SHP77 (cell line): ENCODE data around the gene XYLT1.

Experiments
- DNase-seq, 2 experiments: peaks; one replicate each; lab custom pipeline; 2025; lab: John Stamatoyannopoulos, UW

XYLT1 gene

DNA sequence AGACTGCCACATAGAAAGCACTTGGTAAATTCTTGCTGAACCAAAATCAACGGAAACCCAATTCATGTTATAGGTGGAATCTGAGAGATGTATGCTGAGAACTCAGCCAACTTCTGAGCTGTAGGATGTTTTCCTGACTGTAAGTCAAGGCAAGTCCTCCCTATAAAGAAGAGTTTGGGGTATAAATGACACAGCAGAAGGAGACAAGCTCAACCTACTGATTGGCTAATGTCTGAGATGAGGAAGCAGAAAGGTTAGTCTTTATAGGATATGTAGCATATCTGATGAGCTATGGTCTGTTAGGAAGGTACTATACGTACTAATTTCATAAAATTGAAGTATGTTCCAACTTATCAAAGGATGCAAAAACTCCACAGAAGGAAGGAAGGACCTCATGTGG lies 99.5 kb downstream of the XYLT1 start:
- no peak for DNase-seq

- no peak for DNase-seq
These were observed 100.0 kb downstream of the XYLT1 start for GRCh38 chr16:17370731-17371285.

DNA sequence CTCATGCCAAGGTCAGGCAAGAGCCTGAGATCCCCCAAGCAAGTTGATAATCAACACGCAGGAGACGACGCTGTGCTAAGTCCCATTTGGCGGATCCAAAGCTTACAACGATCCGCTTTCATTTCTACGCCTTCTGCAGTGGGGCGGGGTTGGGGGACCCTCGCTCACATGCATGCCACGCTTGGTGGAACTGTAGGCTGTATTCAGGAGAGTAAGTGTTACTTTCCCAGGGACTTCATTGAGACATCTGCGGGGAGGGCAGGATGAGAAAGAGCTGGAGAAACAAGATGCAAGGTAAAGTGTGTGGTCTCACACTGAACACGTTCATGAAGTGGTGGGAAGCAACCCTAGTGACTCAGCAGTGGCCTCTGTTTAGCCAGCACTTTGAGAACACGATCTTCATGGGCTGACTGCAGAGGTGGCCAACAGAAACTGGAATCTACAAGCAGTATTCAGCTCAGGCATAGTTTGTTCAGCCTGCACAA lies 100.5 kb downstream of the XYLT1 start:
- peak; percentile 11 to 32 for DNase-seq

- DNase-seq, result peak; percentile 26 to 44
These were observed 101.1 kb downstream of the XYLT1 start for GRCh38 chr16:17369421-17370222.

- no peak for DNase-seq
These were observed 101.8 kb downstream of the XYLT1 start for GRCh38 chr16:17368951-17369350.

- DNase-seq, result no peak
These were observed 102.3 kb downstream of the XYLT1 start for GRCh38 chr16:17368446-17368845.

DNA sequence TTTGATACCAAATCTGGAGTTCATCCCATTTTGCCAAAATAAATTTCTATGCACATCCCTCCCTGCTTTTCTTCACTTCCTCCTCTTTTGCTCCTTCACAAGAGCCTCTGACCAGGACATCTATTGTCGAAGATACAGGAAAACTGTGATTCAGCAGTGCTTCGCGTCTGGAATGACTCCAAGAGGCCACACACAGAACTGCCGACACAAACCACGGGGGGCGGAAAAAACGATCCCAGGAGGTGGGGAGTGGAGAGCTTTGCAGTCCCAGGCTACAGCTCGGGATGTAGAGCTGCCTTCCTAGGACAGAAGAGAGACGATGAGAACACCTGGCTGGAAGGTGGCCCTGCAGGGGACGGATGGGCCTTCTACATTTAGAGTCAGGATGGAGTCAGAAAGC lies 102.8 kb downstream of the XYLT1 start:
- DNase-seq, result no peak

DNA sequence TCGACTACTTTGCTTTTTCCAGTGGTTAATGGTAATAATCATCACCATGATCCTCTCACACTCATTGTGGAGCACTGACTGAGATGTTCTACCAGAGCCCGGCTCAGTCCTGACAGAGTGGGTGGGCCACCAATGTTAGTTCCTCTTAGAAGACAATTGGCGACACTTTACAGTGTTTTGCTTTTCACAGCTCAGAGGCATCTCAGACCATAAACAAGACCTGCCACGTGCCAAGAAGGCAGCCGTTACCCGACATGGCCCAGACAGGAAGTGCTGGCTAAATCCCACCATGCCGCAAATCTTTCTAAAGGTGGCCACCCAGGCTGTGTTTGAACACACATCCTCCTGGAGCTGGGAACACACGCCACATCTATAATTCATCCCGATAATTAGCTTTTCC lies 103.7 kb downstream of the XYLT1 start:
- no peak for DNase-seq

GRCh38 chr16:17366299-17366961 lies 104.3 kb downstream of the XYLT1 start:
- DNase-seq, result no peak

DNA sequence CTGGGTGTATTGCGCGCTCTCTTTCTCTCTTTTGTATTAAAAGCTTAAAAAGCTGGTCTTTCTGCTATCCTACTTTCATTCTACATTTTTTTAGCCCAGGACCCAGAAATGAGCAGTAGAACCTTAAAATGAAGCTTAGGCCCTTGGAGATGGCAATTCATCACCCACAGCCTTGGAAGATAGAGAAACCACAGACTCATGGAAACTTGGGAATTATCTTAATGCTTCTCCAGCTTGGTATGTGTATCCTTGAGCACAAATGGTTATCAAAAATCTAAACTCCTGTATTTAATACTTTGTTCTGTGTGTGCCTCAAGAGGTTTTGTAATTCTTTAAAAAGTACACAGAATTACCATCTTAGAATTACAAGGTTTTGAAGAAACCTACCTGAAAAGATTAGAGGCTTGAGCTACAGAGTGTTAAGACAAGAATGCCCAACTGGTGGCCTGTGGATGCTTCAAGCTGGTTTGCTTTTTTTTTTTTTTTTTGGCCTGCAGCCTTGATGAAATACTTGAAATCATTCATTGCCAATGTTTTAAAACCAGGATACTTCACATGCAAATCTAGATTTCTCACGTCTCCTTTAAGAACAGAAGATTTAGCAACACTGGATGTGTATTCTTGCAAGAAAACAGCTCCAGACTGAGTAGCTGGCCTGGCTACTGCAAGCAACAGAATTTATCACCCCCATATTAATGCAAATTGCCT lies 105.0 kb downstream of the XYLT1 start:
- no peak for DNase-seq

- DNase-seq, result no peak
These were observed 105.6 kb downstream of the XYLT1 start for GRCh38 chr16:17365211-17365541.

- DNase-seq, result no peak
These were observed 106.2 kb downstream of the XYLT1 start for GRCh38 chr16:17364319-17365210.

GRCh38 chr16:17362946-17363345 lies 107.8 kb downstream of the XYLT1 start:
- no peak for DNase-seq

DNA sequence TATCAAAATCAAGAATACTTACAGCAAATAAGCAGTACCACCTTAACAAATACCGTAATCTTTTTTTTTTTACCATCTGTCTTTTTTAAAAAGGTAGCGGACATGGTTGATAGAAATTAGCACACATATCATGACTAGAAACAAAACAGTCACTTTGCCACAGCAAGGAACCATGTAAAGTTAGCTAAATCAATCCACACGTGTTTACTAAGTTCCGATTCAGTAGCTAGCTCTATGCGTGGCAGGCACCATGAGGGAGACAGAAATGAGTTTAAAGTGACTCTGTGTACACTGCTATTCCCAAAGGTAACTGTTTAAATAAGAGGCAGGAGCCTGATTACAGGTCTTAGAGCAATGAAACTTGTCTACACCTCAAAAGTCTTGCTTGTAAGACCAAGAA lies 108.6 kb downstream of the XYLT1 start:
- DNase-seq, result no peak

DNA sequence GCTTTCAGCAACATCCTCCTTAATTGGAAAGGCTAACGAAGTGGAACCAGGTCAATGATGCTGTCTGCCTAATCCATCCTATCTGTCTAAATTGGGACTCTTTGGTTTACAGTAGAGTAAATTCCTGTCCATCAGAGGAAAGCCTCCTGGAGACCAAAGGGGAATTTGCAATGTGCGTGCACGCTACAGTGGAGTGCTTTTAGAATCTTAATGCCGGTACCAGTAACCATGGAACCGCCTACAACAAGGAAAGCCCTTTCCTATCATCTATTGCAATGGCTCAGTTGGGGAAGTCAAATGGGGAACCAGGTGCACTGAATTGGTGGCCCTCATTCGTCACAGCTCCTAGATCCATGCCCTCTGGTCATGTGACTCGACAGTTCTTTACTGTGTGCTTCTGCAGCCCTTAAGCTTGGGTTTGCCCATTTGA lies 110.1 kb downstream of the XYLT1 start:
- DNase-seq, result no peak

- DNase-seq, result no peak
These were observed 110.9 kb downstream of the XYLT1 start for GRCh38 chr16:17359788-17360390.

GRCh38 chr16:17358846-17359245 lies 111.9 kb downstream of the XYLT1 start:
- no peak for DNase-seq

GRCh38 chr16:17358355-17358754 lies 112.4 kb downstream of the XYLT1 start:
- no peak for DNase-seq

GRCh38 chr16:17357307-17358062 lies 113.3 kb downstream of the XYLT1 start:
- DNase-seq, result no peak

DNA sequence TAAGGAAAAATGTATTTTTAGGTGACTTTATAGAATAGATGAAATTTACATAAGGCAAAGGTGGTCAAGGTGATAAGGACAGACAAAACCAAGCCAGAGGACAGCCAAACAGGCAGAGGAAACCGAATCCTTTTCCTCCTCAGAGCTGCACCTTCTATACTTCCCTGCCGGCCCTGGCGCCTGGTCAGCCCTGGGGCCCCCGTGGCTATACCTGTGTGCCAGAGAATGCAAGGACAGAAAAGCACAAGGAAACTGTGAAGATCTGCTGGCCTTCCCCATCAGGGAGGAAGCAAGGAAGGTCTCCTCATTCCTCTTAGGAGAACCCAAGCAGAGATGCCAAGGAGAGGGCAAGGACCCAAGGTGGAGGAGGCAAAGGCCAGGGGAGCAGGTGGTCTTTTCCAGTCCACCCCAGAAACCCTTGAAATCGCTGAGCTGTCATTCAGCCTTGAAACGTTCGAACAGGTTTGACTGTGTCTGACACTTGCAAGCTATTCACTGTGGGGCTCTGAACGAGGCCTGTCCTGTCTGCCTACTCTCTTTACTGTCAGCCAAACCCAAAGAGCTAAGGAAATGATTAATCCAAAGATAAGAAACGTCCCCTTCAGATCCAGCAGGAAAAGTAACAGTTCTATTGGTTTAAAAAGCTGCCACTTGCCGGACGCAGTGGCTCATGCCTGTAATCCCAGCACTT lies 114.4 kb downstream of the XYLT1 start:
- DNase-seq, result no peak
